HG03521 (cell line): Measurements from ENCODE around the gene PLD5.
"Not testable (repeated sequence)": the region's sequence is repeated elsewhere in the genome, so short reads cannot be mapped to it uniquely, and the experiment has no call there.

Source experiments
- ATAC-seq: cut with Tn5 transposase; IDR thresholded peaks from one replicate; pipeline ENCODE4 v1.9.1; 2021; ENCODE audit warnings: mild to moderate bottlenecking, moderate library complexity; ENCODE audit not compliant: unreplicated experiment

Gene PLD5

DNA sequence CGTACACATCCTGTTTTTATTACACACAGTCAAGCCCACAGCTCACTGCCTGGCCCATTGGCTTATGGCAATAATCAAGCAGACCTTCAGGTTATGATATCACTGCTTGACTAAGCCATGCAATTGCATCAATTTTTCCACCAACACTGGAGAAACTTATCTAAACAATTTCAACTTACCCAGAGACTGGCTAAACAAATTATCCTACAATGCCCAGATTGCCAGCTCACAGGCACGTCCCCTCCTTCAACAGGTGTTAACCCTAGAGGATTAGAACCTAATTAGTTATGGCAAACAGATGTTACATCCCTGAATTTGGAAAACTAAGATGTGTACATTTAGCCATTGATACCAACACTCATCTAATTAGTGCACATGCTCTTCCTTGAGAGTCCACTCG is 310.0 kb downstream of the PLD5 start:
- ATAC-seq = not testable (repeated sequence)

DNA sequence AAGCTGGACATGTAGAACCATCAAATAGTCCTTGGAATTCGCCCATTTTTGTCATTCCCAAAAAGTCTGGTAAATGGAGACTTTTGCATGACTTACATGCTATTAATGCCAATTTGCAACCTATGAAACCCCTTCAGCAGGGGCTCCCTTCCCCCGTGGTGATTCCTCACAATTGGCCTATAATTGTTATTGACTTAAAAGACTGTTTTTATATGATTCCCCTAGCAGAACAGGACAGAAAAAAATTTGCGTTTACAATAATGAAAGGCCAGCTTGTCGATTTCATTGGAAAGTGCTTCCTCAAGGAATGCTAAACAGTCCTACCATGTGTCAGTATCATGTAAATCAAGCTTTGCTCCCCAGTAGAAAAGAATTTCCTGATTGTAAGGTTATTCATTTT is 311.5 kb downstream of the PLD5 start:
- ATAC-seq = not testable (repeated sequence)

DNA sequence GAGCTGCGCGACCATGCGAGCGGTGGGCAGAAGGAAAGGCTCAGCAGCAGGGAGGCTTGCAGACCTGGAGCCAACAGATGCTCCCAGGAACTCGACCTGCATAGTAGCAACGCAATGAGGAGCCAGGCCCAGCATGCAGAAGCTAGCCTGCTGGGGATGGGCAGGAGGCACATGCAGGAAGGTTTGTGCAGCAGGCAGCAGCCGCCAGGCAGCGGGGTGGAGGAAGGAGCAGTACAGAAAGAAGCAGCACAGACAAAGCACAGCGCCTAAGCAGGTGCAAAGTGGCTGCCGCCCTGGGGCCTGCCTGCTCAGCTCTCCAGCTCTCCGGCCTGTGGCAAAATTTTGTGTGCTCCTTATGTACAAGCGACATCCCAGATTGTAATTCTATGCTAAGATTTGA is 312.1 kb downstream of the PLD5 start:
- no peak for ATAC-seq

DNA sequence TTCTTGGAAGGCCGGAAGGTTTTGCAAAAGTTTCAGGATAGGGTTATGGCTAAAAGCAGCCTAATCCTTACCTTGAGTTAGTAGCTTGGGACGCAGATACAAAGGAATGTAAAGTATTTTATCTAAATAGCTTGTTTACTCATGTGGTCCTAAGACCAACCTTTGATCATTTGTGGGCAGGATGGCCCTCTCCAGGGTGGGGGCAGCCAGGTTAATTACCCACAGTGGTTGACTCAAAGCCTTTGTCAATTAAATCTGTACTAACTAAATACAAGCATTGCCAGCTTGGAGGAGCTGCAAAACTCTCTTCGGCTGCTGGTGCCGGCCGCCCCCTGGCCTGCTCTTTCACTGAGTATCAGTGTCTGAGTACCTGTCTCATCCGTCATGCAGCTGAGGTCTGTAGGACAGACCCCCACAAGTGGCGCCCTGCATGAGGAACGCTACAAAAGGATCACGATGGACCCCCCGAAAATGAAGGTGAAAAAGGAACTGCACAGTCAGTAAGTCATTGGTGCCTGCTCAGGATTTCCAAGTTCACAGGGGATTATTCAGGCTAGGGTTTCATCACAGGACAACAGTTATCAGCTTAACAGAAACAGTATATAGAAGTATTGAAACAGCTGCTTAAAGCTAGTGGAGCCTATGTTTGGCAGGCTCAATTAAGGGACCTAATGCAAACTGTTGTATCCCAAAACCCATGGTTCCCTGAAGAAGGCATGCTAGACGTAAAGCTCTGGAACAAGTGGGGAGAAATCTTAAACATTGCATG is 313.1 kb downstream of the PLD5 start:
- no peak for ATAC-seq

DNA sequence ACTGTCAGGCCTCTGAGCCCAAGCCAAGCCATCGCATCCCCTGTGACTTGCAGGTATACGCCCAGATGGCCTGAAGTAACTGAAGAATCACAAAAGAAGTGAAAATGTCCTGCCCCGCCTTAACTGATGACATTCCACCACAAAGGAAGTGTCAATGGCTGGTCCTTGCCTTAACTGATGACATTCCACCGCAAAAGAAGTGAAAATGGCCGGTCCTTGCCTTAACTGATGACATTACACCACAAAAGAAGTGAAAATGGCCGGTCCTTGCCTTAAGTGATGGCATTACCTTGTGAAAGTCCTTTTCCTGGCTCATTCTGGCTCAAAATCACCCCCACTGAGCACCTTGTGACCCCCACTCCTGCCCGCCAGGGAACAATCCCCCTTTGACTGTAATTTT is 314.2 kb downstream of the PLD5 start:
- ATAC-seq = not testable (repeated sequence)

DNA sequence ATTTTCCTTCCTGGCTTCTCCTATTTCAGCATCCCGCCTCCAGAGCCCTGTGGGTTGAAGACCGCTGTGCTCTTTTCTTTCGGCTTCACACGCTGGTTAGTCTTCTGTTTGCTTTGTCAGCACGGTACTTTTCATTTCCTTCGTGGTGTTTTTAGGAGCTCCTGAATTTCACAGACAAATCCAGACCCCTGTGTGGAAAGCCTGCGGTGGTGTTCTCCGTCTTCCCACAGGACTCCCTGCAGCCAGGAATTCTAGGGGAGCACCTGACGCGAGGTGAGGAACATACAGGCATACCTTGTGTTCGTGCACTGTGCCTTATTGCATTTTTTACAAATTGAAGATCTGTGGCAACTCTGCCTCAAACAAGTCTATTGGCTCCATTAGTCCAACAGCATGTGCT is 315.4 kb downstream of the PLD5 start:
- ATAC-seq = no peak

DNA sequence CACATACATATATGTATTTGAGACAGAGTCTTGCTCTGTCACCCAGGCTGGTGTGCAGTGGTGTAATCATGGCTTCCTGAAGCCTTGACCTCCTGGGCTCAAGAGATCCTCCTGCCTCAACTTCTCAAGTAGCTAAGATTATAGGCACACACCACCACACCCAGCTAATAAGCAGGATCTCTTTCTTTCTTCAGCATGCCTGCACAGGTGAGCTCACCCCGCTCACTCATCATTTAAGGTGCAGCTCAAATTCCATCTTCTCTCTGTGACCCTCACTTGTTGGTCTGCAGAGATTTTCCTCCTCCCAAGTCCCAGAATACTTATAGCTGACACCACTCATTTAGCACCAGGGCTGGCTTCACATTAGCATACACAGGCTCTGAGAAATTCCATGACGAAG is 316.5 kb downstream of the PLD5 start:
- ATAC-seq = no peak

DNA sequence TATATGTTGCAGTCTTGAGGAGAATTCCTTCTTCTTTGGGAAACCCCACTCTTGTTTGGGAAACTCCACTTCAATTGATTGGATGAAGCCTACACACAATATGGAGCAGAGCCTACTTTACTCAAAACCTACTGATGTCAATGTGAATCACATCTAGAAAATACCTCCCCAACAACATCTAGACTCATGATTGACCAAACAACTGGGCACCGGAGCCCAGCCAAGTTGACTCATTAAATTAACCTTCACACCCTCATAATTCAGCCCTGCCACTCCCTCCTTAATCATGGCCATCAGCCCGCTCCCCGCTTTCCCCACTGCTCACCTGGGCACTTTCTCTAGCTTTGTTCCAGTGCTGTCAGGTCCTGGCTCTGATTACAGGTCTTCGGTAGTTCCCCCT is 317.5 kb downstream of the PLD5 start:
- ATAC-seq = no peak

DNA sequence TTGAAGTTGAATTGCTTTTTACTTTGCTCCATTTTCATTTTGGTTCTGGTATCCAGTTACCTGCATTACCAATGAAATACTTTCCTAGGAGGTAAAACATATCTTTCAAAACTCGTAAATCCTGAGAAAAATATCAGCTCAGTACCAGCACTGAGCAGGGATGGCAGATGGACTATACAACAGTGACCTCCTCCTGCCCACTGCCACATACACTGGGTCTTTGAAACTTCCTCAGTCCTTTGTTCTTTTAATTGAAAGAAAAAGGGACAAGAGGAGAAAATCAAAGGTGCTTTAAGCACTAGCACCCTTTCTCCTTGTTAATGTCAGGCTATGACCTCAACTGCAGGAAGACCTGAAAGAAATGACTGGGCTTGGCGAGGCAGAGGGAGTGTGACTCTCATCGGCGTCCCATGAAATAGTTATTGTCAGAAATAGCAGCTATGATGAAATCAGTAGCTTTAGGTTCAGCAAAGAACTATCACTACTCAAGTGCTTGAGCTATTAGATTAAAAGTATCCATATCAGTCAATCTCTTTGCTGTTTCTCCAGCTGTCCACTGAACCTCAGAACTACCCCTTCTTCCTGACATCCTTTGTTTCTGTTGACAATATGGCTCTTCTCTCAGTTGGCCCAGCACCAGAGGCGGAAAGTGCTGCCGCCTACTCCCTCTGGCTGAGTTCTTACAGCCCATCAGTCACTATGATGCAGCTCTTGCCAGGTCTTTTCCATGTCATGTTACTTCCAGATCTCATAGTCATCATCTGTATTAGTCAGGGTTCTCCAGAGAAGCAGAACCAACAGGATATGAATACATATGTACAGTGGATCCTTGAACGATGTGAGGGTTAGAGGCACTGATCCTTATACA is 318.6 kb downstream of the PLD5 start:
- ATAC-seq = no peak

DNA sequence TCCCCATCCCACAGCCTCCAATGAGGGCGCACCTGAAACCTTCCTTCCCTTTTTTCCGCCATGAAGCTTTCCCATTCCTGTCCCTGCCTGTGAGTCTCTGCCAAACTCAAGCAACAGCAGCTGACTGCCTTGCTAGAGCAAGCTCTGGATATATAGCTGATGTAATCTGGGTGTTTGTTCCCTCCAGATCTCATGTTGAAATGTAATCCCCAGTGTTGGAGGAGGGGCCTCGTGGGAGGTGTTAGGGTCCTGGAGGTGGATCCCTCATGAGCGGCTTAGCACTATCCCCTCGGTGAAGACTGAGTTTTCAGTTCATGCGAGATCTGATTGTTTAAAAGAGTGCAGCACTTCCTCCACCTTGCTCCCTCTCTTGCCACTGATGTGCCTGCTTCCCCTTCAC is 321.2 kb downstream of the PLD5 start:
- no peak for ATAC-seq

DNA sequence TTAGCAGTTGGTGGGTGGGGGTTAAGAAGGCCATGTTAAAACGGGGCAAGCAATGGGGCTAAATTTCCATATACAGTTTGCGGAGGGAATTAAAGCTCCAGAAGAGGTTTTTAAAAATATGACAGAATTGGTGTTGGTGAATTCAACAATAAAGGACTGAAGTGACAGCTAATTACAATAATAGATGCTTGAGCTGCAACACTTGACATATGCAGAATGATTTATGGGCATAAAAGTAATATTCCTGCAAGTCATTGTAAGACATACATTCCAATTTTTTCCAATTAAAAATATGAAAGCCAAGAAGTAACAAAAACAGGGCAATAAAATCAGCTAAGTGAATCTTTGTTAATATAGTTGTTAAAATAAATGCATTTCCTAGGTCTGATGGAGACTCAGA is 323.4 kb downstream of the PLD5 start:
- ATAC-seq = no peak

DNA sequence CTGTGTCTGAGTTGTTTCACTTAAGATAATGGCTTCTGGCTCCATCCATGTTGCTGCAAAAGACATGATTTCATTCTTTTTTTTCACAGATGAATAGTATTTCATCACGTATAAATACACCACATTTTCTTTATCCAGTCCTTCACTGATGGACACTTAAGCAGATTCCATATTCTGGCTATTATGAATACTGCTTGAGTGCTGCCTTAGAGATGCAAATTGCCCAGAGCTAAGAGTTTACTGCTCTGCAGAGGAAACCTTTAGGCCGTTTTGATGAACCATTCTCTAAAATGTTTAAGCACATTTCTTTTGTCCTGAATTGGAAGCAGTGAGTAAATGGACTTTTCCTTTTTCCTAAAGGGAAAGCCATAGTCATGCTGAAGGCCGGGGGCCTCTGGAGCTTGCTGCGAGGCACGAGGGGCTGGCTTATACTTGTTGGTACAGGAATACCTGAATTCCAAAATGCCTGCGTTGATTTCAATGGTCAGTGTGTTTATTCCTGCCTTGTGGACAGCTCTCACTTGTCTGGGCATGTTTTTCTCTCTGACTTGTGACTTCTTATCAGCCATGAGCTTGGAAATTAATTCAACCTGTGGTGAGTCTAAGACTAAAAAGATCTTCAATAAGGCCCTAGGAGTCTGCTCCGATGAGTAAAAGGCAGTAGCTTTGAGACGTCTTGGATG is 324.6 kb downstream of the PLD5 start:
- no peak for ATAC-seq

DNA sequence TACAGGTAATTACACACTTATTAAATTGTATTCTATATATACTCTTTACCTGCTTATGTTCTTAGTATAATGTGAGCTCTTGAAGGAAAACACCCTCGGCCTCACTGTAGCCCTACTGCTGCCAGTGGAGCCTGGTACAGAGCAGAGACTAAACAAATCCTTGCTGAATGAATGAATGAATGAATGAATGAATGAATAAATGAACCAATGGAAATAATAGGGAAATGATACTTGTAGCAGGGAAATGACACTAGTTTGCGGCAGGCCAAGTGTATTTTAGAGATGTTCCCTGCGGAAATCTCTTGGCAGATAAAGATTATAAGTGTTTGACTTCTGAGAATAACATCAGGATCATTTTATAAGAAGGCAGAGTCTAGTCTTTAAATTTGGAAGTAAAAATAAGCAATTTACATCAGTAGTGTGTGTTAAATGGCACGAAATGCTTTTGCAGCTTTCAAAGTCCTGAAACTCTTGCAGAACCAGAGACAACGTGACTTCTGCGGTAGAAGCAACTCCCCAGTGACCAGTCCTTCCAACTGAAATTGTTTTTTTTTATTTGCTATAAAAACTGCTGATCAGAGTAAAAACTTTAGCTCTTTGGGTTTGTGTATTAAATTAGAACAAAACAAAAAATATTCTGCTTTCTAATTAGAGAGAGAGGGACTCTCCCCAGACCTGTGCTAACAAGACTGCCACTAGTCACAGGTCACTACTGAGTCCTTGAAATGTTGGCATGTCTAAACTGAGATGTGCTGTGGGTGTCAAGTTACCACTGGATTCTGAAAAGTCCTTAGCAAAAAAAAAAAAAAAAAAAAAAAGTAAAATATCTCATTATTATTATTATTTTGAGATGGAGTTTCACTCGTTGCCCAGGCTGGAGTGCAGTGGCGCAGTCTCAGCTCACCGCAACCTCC is 326.3 kb downstream of the PLD5 start:
- ATAC-seq = no peak

DNA sequence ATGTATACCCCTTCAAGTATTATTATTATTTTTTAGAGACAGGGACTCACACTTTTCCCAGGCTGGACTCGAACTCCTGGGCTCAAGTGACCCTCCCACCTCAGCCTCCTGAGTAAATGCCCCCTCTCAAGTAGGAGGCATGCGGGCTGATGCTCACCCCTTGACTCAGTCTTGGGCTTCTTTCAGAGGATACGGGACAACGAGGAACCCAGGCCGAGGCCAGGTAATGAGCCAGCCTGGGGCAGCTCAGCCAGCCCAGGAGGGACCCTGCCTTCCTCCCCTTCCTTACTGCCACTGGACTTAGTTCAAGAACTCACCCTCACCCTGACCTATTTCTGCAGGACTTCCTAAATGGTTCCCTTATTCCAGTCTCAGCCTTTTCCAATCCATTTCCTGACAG is 327.6 kb downstream of the PLD5 start:
- ATAC-seq = no peak

DNA sequence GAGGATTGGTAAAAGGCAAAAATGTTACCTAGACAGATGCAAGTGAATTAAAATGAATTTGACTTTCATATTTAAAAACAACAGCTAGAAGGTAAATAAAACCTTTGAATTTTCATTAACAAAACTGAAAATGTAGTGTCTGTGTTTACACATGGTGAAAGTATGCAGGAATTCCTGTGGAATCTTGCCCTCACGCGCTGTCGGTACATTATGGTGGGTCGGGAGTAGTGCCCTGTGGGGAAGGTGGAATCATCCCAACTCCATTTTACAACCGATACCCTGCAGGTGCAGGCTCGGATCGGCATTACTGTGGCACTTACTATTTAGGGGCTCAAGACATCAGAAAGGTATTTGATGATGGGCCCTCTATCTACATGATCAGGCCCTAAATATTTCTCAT is 328.4 kb downstream of the PLD5 start:
- no peak for ATAC-seq

DNA sequence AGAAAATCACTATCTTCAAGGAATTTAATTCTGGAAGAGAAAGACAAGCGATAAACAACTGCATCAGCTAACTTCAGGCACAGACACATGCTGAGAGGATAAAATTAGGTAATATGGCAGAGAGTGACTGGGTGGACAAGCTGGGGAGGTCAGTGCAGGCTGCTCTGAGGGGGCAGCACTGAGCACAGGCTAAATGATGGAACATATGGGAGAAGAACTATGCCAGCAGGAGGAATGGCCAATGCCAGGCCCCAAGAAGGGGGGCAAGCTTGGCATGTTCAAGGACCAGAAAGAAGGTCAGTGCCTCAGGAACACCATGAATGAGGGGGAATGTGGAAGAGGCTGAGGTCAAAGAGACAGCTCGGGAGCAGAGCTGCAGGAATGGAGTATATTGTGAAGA is 334.9 kb downstream of the PLD5 start:
- no peak for ATAC-seq

DNA sequence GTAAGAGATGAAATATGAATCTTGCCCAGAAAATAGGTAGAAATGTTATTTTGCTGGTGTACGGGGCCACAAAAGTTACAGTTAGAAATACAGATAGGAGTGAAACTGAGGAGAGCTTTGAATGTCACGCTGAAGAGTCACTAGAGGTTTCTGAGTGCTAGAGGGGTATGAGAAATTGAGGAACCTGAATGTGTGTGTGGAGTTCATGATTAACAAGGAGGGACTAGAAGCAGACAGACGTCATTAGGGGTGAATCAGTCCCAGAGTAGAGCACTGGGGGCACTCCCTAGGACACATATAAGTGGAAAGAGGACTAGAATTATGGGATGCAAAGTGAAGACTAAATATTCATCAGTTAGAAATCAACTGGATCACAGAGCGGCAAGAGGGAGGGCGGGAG is 336.7 kb downstream of the PLD5 start:
- peak; percentile 83 for ATAC-seq

DNA sequence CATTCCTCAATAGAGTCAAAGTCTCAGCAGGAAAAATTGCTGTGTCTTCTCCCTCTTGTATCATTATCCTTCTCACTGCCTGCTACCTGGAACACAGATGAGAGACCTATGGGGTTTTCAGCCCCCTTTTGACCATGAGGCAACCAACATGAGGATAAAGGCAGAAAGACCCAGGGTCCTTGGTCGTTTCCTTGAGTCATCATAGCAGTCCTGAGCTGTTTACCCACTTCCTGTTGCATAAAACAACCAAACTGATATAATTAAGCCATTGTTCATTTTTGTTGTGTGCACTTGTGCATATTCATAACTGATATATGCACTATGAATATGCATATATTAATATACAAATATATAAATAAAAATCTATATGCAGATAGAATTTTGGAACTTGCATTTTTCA is 337.3 kb downstream of the PLD5 start:
- no peak for ATAC-seq

DNA sequence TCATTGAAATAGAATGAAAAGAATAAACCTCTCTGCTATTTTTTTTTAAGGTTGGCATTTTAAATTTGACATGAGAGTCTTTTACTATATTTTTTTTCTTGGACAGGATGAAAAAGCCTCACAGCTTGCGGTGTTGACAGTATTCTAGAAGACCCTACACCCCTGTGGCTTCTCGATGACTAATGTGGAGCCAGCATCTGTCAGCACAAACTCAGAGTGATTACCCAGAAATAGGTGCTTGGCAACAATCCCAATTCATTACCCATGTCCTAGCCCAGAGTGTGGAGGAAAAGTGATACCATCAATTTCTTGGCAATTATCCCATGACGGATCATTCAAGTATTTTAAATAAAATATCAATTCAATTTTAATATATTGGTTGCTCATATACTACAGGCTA is 338.8 kb downstream of the PLD5 start:
- no peak for ATAC-seq

DNA sequence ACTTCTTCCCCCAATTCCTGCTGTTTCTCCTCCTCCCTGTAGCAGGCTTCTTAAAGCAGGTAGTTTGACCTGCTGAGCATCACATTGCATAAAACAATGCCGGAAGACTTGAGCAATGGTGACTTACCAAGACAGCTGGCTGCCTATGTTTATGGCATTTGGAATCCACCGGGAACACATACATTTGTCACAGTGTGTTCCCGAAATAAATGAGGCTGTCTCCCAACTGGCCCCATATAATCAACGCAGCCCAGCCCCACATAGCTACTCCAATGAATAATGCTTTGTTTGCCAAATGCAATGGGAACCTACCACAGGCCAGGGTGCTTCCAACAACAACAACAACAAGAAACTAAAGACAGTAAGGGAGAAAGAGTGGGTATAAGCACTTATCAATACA is 339.5 kb downstream of the PLD5 start:
- ATAC-seq = no peak

DNA sequence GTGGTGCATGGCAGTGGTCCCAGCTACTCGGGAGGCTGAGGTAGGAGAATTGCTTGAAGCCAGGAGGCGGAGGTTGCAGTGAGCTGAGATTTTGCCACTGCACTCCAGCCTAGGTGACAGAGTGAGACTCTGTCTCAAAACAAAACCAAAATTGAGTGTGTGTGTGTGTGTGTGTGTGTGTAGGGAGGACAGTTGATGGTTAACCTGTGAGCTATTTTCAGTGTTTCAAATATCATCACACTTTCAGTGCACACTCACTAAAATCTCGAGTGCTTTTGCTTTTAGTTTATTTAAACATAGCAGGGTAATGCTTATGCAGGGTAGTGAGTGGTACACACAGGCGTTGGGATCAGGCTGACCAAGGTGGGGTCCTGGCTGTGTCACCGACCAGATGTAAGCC is 344.7 kb downstream of the PLD5 start:
- peak; percentile 85 for ATAC-seq
